COLO668 (cell line): ENCODE measurements around the gene SLC12A3.

Experiments
- DNase-seq: peaks from one replicate; lab custom pipeline; 2025; ENCODE audit not compliant: unreplicated experiment; lab: John Stamatoyannopoulos, UW

Gene SLC12A3

GRCh38 chr16:56941092-56941491 is 76.1 kb downstream of the SLC12A3 start:
- no peak for DNase-seq

DNA sequence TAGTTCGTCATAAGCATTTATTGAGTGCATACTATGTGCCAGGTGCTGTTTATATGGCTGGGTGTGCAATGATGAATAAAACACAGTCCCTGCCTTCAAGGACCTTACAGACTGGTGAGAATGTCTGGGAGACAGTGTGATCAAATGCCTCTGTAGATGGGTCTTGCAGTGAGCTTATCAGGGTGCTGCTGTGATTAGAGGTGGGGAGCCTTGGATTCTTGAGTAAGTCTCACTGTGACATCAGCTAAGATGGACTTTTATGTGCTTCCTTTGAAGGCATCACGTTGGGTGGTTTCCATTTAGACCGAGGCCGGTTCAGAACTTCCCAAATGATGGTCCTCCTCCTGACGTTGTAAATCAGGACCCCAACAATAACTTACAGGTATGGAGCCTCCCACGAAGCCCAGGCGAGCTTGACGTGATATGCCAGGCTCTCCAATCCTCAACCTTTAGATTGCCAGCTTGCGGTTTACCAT is 76.9 kb downstream of the SLC12A3 start:
- no peak for DNase-seq

GRCh38 chr16:56943761-56944375 is 78.9 kb downstream of the SLC12A3 start:
- DNase-seq = no peak

DNA sequence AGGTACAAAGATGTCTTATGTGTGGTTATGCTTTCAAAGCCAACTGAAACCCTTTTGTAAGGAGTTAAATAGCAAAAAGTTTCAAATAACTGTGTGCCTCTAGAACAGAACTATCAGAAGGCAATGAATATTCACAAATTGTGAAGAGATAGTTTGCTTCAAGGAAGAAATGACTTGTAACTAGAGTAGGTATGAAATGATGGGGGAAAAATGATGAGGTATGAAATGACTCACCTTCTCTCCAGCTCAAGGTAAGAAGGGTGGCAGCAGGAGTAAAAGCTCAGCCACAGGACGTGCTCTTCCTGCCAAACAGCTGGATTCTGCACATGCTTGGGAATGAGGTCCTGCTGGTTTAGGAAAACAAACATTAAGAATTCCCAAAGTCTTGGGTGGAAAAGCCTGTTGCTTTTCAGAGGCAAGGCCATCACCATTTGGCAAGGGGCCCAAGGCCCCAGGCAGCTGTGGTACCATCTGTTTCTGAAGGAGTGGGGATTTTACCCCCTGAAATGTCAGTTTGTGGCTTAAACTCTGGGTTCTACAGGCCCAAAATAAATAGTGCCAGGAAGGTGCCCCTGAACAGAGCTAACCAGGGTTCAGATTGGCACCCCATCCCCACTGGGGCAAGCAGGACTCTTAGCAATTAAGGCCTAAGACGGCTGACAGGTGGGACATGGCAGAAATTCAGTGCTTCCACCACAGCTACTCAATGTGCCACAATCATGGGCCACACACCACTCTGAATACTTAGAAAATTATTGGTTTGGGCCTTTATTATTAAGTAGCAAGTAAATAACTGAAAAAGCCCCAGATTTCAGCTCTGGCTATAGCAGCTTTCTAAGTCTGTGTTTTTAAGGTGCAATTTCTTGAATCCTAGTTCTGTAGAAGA is 80.2 kb downstream of the SLC12A3 start:
- no peak for DNase-seq

DNA sequence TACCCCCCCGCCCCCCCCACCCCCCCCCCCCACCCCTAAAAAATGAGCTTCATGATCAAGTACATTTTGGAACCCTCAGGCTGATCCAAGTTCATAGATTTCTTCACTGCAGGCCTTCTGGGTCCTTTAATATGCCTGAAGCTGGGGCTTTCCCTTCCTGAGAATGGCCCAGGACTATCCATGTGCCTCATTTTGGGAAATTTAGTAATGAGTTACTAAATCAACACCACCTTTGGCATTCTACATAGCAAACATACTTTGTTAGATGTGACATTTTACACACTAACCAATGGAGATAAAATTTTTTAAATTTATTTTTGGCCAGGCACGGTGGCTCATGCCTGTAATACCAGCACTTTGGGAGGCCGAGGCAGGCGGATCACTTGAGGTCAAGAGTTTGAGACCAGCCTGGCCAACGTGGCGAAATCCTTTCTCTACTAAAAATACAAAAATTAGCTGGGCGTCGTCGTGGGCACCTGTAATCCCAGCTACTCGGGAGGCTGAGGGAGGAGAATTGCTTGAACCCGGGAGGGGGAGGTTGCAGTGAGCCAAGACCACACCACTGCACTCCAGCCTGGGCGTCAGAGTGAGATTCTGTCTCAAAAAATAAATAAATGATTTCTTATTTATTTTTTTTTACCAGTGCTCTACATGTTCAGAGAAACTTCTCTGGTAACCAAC is 81.0 kb downstream of the SLC12A3 start:
- DNase-seq = no peak

- DNase-seq = no peak
Observed at GRCh38 chr16:56946767-56947603, 82.0 kb downstream of the SLC12A3 start.

DNA sequence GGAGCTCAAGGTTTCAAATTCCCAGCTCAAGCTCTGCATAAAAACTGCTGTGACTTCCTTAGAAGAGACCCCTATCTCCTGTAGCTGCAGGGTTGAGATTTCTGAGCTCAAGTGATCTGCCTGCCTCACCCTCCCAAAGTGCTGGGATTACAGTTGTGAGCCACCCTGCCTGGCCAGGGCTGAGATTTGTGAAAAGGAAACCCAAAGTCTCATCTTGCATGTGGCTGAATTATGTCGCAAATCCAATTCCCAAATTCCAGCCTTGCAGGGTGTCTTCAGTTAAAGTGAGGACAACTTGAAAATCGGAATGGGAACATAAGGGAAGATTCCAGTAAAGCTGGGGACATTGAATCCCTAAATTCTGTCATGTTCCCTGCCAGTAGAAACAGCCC is 82.6 kb downstream of the SLC12A3 start:
- no peak for DNase-seq

- no peak for DNase-seq
Observed at GRCh38 chr16:56948234-56948633, 83.2 kb downstream of the SLC12A3 start.

DNA sequence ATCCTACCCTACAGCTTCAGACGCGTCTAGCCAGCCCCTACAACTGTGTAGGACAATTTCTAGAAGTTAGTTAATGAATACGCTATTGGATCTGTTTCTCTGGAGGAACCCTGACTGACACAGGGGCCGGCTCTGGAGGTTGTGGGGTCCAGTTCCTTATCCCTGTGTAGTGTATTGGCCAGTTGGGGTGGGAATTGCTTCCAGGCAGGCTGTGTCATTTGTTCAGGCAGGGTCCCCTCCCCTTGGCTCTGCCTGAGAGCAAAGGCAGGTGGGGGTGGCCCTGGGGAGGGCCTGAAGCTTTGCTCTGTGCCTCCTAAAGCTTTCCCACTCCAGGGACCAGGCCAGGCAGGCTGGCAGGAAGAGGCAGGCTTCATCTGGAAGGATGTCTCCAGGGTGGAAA is 85.0 kb downstream of the SLC12A3 start:
- DNase-seq = no peak

- DNase-seq = no peak
Observed at GRCh38 chr16:56950455-56950854, 85.4 kb downstream of the SLC12A3 start.

DNA sequence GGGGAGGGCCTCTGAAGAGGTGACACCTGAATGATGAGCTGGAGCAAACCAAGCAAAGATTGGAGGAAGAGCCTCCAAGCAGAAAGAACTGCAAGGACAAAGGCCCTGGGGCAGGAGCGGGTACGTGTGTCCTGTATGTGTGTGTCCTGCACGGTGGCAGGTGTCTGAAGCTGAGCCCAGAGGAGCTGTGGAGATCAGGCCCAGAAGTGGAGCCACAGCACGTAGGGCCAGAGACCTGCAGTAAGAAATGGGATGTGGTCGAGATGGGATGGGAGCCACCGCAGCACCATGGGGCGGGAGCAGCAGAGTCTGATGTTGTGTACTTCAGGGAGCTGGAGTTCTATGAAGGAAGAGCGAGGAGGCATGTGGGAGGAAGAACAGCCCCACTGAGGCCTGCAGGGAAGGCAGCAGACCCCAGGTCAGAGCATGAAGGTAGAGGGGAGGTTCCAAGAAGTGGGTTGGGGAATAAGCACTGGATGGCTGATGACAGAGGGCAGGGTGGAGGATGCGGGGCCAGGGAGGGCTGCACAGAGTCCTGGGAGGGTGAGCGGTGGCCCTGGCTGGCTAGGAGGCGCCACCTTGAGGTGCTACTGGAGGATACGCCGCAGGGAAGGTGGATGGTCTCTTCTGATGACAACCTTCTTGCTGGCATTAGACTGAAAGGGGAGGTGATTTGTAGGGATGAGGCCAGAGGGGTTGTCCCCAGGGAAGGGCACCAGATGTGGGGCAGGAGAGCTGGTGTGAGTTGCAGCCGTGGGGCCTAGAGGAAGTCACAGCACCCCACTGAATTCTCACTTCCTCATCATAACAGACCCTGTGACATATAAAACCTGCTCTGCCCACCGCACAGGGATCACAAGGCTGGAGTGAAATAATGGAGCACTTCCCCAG is 86.1 kb downstream of the SLC12A3 start:
- DNase-seq = peak; percentile 42

DNA sequence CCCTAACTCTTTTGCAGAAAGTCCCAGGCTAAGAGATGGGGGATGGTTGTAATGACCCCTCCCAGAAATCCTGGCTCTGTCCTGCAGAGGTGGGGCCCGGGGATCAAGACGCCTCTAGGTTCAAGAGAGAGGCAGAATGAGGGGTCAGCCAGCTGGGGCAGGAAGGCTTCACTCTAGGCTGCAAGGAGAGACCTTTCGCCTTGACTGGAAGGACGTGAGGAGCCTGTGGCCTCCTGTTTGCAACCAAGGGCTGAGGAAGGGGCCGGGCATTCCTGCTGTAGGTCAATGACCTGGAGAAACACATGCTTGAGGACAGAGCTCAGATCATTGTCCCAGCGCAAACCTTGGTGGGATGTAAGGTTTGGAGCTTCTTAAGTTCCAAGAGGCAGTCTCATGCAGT is 88.0 kb downstream of the SLC12A3 start:
- no peak for DNase-seq

- no peak for DNase-seq
Observed at GRCh38 chr16:56956076-56956475, 91.1 kb downstream of the SLC12A3 start.

- DNase-seq = no peak
Observed at GRCh38 chr16:56956756-56957155, 91.7 kb downstream of the SLC12A3 start.

DNA sequence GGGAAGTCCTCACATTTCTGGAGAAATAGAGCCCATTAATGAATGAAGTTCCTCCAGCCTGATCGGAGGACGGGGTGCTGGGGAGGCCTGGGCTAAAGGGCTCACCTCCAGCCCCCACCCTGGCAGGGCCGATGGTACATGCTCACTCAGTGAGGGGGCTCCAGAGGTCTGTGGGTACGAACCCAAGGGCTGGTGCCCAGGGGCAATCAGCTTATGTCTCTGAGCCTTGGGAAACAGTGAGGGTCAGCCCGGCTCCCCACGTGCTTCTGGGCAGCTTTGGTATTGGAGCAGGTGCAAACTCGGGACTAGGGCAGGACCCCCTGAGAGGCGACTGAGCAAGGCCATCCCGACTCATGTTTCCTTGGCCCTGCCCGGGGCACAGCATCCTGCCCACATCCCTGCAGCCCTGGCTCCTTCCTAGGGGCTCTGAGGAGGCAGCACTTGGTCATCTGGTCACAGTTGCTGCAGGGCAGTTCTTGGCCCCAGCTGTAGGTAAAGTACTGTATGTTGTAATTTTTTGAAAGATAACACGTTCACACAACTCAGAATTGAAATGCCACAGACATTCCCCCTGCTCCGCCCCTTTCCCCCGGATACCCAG is 95.8 kb downstream of the SLC12A3 start:
- DNase-seq = no peak

DNA sequence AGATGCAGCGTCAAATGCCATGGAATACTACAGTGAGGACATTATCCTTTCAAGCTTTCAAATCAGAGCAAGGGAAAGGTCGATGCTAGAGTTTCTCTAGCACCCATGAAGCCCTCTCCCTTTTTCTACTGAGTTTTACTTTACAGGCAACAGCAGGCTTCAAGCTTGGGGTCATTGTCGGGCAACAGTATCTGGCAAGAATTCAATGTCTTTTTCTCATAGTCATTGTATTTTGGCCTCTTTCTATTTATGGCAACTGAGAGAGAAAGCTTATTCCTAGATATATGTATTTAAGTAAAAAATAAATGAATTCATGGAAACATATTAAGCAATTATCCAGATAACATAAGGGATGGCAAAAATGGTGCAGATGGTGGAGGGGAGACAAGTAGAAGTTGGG is 96.4 kb downstream of the SLC12A3 start:
- no peak for DNase-seq

DNA sequence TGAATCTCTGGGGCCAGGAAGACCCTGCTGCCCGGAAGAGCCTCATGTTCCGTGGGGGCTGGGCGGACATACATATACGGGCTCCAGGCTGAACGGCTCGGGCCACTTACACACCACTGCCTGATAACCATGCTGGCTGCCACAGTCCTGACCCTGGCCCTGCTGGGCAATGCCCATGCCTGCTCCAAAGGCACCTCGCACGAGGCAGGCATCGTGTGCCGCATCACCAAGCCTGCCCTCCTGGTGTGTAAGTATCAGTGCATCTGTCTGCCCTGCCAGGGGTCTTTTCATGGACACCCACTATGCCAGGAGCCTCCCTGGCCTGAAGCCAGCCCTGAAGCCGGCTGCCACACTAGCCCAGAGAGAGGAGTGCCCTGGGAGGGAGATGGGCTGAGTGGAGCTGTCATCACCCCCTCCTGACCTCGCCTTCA is 96.9 kb downstream of the SLC12A3 start, which contains the start of gene CETP:
Gene CETP, plus strand, starts transcription at position 100 of the 431 bp plus-strand sequence. Its CDS starts 30 bp downstream, at position 130.
- no peak for DNase-seq

- peak; percentile 90 for DNase-seq
Observed at GRCh38 chr16:56964243-56965148, 99.5 kb downstream of the SLC12A3 start.
